ENCODE results near the gene NUCB1. TPM values are rescaled to one million over a fixed set of nuclear protein-coding genes. Genes with fewer than 3 reads are reported as not detected.

Gene NUCB1
- total and polyA plus RNA-seq, 9 of the 15 experiments (the other 6 are each of a cell fraction or from before 2014, with no cell fraction given), result 3.1 to 153 (median 71.7) TPM

DNA sequence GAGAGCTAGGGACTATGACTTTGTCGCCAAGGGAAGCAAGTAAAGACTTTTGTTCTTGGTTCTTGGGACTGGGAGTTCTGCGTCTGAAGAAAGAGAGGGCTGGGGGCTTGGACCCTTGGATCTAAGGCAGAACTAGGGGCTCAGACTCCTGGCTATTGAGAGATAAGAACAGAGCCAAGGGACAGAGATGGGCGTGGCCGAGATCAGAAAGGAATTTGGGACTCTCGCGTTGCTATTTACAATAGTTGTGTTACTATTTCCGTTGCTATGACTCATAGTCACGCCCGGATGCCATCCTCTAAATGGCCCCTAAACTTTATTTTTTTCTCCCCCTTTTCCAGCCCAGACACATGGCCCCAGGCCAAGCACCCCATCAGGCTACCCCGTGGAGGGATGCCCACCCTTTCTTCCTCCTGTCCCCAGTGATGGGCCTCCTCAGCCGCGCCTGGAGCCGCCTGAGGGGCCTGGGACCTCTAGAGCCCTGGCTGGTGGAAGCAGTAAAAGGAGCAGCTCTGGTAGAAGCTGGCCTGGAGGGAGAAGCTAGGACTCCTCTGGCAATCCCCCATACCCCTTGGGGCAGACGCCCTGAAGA, 27.1 kb upstream of the NUCB1 start (continued):
- no peak for TF ChIP-seq CBX3 (IDR thresholded peaks at IDR 0.05; ENCODE audit: borderline replicate concordance in 1 of 2, low read length in 2 of 2)
- no peak for TF ChIP-seq KLF10 (CRISPR knock-in tag; IDR thresholded peaks at IDR 0.05)
- TF ChIP-seq ZNF23 (CRISPR knock-in tag; IDR thresholded peaks at IDR 0.05), result no peak
- no peak for TF ChIP-seq XRCC4 (IDR thresholded peaks at IDR 0.05; ENCODE audit: extremely low read depth, insufficient read depth, insufficient read length)
- TF ChIP-seq ZNF707 (CRISPR knock-in tag; conservative IDR thresholded peaks at IDR 0.05), result no peak
- no peak for TF ChIP-seq SAFB (IDR thresholded peaks at IDR 0.05; ENCODE audit: borderline replicate concordance, low read depth, low read length)
- TF ChIP-seq, protein P1, sequence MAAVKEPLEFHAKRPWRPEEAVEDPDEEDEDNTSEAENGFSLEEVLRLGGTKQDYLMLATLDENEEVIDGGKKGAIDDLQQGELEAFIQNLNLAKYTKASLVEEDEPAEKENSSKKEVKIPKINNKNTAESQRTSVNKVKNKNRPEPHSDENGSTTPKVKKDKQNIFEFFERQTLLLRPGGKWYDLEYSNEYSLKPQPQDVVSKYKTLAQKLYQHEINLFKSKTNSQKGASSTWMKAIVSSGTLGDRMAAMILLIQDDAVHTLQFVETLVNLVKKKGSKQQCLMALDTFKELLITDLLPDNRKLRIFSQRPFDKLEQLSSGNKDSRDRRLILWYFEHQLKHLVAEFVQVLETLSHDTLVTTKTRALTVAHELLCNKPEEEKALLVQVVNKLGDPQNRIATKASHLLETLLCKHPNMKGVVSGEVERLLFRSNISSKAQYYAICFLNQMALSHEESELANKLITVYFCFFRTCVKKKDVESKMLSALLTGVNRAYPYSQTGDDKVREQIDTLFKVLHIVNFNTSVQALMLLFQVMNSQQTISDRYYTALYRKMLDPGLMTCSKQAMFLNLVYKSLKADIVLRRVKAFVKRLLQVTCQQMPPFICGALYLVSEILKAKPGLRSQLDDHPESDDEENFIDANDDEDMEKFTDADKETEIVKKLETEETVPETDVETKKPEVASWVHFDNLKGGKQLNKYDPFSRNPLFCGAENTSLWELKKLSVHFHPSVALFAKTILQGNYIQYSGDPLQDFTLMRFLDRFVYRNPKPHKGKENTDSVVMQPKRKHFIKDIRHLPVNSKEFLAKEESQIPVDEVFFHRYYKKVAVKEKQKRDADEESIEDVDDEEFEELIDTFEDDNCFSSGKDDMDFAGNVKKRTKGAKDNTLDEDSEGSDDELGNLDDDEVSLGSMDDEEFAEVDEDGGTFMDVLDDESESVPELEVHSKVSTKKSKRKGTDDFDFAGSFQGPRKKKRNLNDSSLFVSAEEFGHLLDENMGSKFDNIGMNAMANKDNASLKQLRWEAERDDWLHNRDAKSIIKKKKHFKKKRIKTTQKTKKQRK (IDR thresholded peaks at IDR 0.05; ENCODE audit: borderline replicate concordance, low read depth, low read length), result 0 out of 2 replicates have a peak, but pooled peaks have one; percentile 30
- peak; percentile 25; the same call in 1 of the 2 replicates for TF ChIP-seq ZBTB17 (CRISPR knock-in tag; IDR thresholded peaks at IDR 0.05)
- no peak for TF ChIP-seq MED1 (CRISPR knock-in tag; IDR thresholded peaks at IDR 0.05; ENCODE audit: borderline replicate concordance)
- 0 out of 2 replicates have a peak, but pooled peaks have one; percentile 9 for TF ChIP-seq NR2F6 (CRISPR knock-in tag; IDR thresholded peaks at IDR 0.05)
- TF ChIP-seq JUN (IDR thresholded peaks at IDR 0.05; ENCODE audit: borderline replicate concordance, low read depth, low read length), result peak; percentile 83
- peak; percentile 55; the same call in 1 of the 2 replicates for TF ChIP-seq JUN (CRISPR knock-in tag; IDR thresholded peaks at IDR 0.05; ENCODE audit: borderline replicate concordance)
- 0 out of 2 replicates have a peak, but pooled peaks have one; percentile 7 for TF ChIP-seq ZNF324 (CRISPR knock-in tag; IDR thresholded peaks at IDR 0.05)
- TF ChIP-seq FOSL1 (tag; conservative IDR thresholded peaks at IDR 0.05), result peak; percentile 98
- no peak for TF ChIP-seq SIN3B (IDR thresholded peaks at IDR 0.05; ENCODE audit: low read depth)
- TF ChIP-seq, protein P2, sequence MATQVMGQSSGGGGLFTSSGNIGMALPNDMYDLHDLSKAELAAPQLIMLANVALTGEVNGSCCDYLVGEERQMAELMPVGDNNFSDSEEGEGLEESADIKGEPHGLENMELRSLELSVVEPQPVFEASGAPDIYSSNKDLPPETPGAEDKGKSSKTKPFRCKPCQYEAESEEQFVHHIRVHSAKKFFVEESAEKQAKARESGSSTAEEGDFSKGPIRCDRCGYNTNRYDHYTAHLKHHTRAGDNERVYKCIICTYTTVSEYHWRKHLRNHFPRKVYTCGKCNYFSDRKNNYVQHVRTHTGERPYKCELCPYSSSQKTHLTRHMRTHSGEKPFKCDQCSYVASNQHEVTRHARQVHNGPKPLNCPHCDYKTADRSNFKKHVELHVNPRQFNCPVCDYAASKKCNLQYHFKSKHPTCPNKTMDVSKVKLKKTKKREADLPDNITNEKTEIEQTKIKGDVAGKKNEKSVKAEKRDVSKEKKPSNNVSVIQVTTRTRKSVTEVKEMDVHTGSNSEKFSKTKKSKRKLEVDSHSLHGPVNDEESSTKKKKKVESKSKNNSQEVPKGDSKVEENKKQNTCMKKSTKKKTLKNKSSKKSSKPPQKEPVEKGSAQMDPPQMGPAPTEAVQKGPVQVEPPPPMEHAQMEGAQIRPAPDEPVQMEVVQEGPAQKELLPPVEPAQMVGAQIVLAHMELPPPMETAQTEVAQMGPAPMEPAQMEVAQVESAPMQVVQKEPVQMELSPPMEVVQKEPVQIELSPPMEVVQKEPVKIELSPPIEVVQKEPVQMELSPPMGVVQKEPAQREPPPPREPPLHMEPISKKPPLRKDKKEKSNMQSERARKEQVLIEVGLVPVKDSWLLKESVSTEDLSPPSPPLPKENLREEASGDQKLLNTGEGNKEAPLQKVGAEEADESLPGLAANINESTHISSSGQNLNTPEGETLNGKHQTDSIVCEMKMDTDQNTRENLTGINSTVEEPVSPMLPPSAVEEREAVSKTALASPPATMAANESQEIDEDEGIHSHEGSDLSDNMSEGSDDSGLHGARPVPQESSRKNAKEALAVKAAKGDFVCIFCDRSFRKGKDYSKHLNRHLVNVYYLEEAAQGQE (IDR thresholded peaks at IDR 0.05; ENCODE audit: borderline replicate concordance), result no peak
- TF ChIP-seq, protein P2 (CRISPR knock-in tag; IDR thresholded peaks at IDR 0.05; ENCODE audit: low read depth), result no peak
- no peak for TF ChIP-seq PHB2 (IDR thresholded peaks at IDR 0.05; ENCODE audit: low read depth)
